VCaP (cell line): ENCODE data around the gene CETP.

Source experiments
- H3K27ac ChIP-seq: fragments of 450-650 bp; 2 replicates; pipeline ENCODE4 v1.5.1; 2017
- TF ChIP-seq, protein P1 (sequence below): fragments of 450-650 bp; conservative IDR thresholded peaks from 2 replicates; pipeline ENCODE4 v1.5.1; 2017; ENCODE audit warnings: mild to moderate bottlenecking, moderate library complexity

CETP gene

DNA sequence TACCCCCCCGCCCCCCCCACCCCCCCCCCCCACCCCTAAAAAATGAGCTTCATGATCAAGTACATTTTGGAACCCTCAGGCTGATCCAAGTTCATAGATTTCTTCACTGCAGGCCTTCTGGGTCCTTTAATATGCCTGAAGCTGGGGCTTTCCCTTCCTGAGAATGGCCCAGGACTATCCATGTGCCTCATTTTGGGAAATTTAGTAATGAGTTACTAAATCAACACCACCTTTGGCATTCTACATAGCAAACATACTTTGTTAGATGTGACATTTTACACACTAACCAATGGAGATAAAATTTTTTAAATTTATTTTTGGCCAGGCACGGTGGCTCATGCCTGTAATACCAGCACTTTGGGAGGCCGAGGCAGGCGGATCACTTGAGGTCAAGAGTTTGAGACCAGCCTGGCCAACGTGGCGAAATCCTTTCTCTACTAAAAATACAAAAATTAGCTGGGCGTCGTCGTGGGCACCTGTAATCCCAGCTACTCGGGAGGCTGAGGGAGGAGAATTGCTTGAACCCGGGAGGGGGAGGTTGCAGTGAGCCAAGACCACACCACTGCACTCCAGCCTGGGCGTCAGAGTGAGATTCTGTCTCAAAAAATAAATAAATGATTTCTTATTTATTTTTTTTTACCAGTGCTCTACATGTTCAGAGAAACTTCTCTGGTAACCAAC lies 15.8 kb upstream of the CETP start:
- TF ChIP-seq, protein P1, sequence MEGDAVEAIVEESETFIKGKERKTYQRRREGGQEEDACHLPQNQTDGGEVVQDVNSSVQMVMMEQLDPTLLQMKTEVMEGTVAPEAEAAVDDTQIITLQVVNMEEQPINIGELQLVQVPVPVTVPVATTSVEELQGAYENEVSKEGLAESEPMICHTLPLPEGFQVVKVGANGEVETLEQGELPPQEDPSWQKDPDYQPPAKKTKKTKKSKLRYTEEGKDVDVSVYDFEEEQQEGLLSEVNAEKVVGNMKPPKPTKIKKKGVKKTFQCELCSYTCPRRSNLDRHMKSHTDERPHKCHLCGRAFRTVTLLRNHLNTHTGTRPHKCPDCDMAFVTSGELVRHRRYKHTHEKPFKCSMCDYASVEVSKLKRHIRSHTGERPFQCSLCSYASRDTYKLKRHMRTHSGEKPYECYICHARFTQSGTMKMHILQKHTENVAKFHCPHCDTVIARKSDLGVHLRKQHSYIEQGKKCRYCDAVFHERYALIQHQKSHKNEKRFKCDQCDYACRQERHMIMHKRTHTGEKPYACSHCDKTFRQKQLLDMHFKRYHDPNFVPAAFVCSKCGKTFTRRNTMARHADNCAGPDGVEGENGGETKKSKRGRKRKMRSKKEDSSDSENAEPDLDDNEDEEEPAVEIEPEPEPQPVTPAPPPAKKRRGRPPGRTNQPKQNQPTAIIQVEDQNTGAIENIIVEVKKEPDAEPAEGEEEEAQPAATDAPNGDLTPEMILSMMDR: no peak
- H3K27ac ChIP-seq: no peak overlapping the region

DNA sequence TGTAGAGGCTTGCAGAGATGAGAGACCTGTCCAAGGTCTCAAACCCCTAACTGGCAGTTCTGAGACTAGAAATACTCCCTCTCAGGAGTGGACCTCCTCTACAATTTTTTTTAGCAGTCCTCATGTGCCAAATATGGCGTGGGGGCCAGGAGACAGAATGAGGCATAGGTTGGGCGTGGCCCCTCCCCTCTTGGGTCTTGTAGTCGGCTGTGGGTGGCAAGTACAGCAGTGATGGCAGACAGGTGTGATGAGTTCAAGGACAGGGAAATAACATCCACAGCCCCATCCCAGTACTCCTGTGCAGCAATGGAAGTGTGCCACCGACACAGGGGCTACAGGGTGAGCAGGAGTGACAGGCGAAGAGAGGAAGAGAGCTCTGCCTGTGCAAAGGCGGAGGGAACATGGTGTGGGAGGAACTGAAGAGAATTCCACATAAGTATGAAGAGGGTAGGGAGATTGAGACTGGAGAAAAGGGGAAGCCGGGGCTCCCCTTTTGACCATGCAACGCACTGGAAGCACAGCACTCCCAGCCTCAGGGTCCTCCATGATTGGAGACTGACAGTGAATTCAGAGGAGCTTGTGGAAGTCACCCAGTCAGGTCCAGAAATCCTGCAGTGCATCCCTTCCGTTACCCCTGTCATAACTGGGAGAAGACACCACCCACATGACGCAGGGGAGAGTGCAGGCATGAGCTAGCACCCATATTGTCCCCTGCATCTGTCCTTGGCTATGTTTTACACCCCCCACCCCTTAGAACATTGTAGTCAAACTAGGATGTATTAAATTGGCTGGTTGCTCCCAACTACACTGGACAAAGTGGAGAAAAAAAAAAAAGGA lies 14.8 kb upstream of the CETP start:
- no peak overlapping the region for H3K27ac ChIP-seq
- TF ChIP-seq, protein P1: no peak

DNA sequence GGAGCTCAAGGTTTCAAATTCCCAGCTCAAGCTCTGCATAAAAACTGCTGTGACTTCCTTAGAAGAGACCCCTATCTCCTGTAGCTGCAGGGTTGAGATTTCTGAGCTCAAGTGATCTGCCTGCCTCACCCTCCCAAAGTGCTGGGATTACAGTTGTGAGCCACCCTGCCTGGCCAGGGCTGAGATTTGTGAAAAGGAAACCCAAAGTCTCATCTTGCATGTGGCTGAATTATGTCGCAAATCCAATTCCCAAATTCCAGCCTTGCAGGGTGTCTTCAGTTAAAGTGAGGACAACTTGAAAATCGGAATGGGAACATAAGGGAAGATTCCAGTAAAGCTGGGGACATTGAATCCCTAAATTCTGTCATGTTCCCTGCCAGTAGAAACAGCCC lies 14.2 kb upstream of the CETP start:
- TF ChIP-seq, protein P1: no peak
- no peak overlapping the region for H3K27ac ChIP-seq

DNA sequence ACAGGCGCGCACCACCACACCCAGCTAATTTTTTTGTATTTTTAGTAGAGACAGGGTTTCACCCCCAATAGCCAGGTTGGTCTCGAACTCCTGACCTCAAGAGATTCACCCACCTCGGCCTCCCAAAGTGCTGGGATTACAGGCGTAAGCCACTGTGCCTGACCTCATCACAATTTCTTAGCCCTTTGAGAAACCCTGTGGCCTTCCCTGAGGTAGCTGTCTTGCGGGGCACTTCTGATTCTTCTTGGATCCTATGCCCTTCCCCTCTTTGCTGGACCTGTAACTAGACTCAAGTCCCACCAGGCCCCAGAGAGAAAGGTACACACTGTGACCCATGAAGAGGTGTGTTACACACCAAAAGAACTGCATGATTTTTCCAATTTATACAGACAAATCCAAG lies 13.5 kb upstream of the CETP start:
- TF ChIP-seq, protein P1: no peak
- H3K27ac ChIP-seq: no peak overlapping the region

DNA sequence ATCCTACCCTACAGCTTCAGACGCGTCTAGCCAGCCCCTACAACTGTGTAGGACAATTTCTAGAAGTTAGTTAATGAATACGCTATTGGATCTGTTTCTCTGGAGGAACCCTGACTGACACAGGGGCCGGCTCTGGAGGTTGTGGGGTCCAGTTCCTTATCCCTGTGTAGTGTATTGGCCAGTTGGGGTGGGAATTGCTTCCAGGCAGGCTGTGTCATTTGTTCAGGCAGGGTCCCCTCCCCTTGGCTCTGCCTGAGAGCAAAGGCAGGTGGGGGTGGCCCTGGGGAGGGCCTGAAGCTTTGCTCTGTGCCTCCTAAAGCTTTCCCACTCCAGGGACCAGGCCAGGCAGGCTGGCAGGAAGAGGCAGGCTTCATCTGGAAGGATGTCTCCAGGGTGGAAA lies 11.7 kb upstream of the CETP start:
- H3K27ac ChIP-seq: no peak overlapping the region
- TF ChIP-seq, protein P1: no peak

DNA sequence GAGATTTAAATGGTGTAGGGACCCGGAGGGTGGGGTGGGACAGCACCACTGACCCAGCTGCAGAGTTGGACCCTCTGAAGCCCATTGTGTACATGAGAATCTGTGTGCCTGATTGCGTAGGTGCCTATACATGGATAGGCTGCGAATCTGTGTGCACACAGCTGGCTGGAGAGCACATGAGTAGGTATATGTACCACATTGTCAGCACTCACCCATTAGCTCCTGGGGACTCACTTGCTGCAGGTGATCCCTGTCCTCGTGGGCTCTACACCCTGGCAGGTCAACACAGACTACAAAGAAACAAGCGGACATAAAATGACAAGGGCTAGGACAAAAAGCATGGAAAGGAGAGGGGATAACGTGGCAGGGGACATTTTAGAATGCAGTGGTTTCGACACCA lies 11.3 kb upstream of the CETP start:
- TF ChIP-seq, protein P1: no peak
- no peak overlapping the region for H3K27ac ChIP-seq

DNA sequence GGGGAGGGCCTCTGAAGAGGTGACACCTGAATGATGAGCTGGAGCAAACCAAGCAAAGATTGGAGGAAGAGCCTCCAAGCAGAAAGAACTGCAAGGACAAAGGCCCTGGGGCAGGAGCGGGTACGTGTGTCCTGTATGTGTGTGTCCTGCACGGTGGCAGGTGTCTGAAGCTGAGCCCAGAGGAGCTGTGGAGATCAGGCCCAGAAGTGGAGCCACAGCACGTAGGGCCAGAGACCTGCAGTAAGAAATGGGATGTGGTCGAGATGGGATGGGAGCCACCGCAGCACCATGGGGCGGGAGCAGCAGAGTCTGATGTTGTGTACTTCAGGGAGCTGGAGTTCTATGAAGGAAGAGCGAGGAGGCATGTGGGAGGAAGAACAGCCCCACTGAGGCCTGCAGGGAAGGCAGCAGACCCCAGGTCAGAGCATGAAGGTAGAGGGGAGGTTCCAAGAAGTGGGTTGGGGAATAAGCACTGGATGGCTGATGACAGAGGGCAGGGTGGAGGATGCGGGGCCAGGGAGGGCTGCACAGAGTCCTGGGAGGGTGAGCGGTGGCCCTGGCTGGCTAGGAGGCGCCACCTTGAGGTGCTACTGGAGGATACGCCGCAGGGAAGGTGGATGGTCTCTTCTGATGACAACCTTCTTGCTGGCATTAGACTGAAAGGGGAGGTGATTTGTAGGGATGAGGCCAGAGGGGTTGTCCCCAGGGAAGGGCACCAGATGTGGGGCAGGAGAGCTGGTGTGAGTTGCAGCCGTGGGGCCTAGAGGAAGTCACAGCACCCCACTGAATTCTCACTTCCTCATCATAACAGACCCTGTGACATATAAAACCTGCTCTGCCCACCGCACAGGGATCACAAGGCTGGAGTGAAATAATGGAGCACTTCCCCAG lies 10.6 kb upstream of the CETP start:
- TF ChIP-seq, protein P1: peak; percentile 60
- no peak overlapping the region for H3K27ac ChIP-seq
